ENCODE data around the gene CILP.

Gene CILP

GRCh38 chr15:65206750-65207149 lies 4.5 kb downstream of the CILP start:
- CTCF ChIA-PET: no interaction called here
- POLR2A ChIA-PET (ENCODE audit: low non-redundant PET): no interaction called here
- no peak overlapping the region for H3K27ac ChIP-seq
- TF ChIP-seq, protein P1, sequence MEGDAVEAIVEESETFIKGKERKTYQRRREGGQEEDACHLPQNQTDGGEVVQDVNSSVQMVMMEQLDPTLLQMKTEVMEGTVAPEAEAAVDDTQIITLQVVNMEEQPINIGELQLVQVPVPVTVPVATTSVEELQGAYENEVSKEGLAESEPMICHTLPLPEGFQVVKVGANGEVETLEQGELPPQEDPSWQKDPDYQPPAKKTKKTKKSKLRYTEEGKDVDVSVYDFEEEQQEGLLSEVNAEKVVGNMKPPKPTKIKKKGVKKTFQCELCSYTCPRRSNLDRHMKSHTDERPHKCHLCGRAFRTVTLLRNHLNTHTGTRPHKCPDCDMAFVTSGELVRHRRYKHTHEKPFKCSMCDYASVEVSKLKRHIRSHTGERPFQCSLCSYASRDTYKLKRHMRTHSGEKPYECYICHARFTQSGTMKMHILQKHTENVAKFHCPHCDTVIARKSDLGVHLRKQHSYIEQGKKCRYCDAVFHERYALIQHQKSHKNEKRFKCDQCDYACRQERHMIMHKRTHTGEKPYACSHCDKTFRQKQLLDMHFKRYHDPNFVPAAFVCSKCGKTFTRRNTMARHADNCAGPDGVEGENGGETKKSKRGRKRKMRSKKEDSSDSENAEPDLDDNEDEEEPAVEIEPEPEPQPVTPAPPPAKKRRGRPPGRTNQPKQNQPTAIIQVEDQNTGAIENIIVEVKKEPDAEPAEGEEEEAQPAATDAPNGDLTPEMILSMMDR (conservative IDR thresholded peaks at IDR 0.05; ENCODE audit: low read depth): no peak
- no peak for DNase-seq (ENCODE audit: low spot score)

DNA sequence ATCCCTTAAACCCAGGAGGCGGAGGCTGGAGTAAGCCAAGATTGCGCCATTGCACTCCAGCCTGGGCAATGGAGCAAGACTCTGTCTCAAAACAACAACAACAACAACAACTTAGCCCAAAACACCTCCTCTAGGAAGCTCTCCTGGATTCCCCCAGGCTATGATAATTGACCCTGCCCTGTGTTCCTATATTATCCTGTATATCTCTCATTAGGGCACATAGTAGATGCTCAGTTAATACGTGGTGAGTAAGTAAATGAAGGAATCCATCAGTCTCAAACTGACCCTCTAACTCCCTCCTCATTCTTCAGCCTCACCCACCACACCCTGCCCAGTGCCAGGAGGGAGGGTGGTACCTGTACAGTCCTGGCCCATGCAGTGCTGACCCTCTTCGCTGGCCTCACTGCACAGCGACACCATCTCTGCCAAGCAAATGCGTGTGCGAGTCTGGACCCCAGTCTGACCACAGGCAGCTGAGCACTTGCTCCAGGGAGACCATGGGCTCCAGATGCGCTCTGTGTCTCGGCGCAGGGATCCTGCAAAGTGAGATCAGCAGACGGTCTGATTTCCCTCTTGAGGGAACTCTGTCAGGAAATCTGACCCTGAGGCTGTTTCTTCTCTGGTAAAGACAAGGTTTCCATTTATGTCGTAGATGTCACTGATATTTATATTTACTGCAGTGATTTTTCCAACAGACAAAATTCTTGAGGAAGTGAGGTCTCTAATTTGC lies 6.2 kb downstream of the CILP start:
- no peak overlapping the region for H3K27ac ChIP-seq
- no peak for DNase-seq (ENCODE audit: low spot score)
- ChIA-PET POLR2A (ENCODE audit: low non-redundant PET) (no interaction called here), CTCF (interaction anchor here (0.6 kb wide), 1 partner anchor 1498 kb away, joined by 3 read pairs; no protein-coding TSS in a partner anchor)
- TF ChIP-seq, protein P1 (conservative IDR thresholded peaks at IDR 0.05; ENCODE audit: low read depth): no peak

- TF ChIP-seq, protein P1 (conservative IDR thresholded peaks at IDR 0.05; ENCODE audit: low read depth): no peak
- ChIA-PET POLR2A (ENCODE audit: low non-redundant PET) (no interaction called here), CTCF (no interaction called here)
- H3K27ac ChIP-seq: no peak overlapping the region
- no peak for DNase-seq (ENCODE audit: low spot score)
Observed at GRCh38 chr15:65204236-65204930, 6.9 kb downstream of the CILP start.

- no peak for DNase-seq (ENCODE audit: low spot score)
- ChIA-PET POLR2A (ENCODE audit: low non-redundant PET) (no interaction called here), CTCF (no interaction called here)
- TF ChIP-seq, protein P1 (conservative IDR thresholded peaks at IDR 0.05; ENCODE audit: low read depth): no peak
- no peak overlapping the region for H3K27ac ChIP-seq
Observed at GRCh38 chr15:65201918-65202317, 9.4 kb downstream of the CILP start.

GRCh38 chr15:65198571-65198970 lies 12.7 kb downstream of the CILP start:
- H3K27ac ChIP-seq: no peak overlapping the region
- no peak for DNase-seq (ENCODE audit: low spot score)
- TF ChIP-seq, protein P1 (conservative IDR thresholded peaks at IDR 0.05; ENCODE audit: low read depth): no peak
- CTCF ChIA-PET: no interaction called here
- POLR2A ChIA-PET (ENCODE audit: low non-redundant PET): no interaction called here

GRCh38 chr15:65197337-65197645 lies 14.0 kb downstream of the CILP start:
- ChIA-PET CTCF (no interaction called here), POLR2A (ENCODE audit: low non-redundant PET) (no interaction called here)
- no peak overlapping the region for H3K27ac ChIP-seq
- no peak for DNase-seq (ENCODE audit: low spot score)
- TF ChIP-seq, protein P1 (conservative IDR thresholded peaks at IDR 0.05; ENCODE audit: low read depth): no peak

All from RWPE1 (cell line).